ENCODE results near the gene ERCC6L2.

The ERCC6L2 gene

GRCh38 chr9:95910770-95911340 lies 35.4 kb downstream of the ERCC6L2 start:
- Histone ChIP-seq H2AFZ (ENCODE audit: low read length) (no peak overlapping the region), H3K9me3 (ENCODE audit: low read length) (no peaks in the 10 kb centered on the region), H3K4me3 (ENCODE audit: low read depth, low read length, poor library complexity, severe bottlenecking) (no peak overlapping the region), H3K4me1 (ENCODE audit: insufficient read depth, low read length, severe bottlenecking) (no peaks in the 10 kb centered on the region), H3K79me2 (ENCODE audit: insufficient read depth, low read length) (no peaks in the 10 kb centered on the region), H3K27me3 (ENCODE audit: insufficient read depth, low read length) (no peaks in the 10 kb centered on the region), H3K4me2 (ENCODE audit: low read length) (no peak overlapping the region), H3K36me3 (ENCODE audit: insufficient read depth, low read length) (peaks cover 12% of the 10 kb centered on the region), H3F3A (ENCODE audit: insufficient read depth, low read length) (no peaks in the 10 kb centered on the region), H3K9ac (ENCODE audit: low read length) (no peak overlapping the region), H3K27ac (ENCODE audit: low read depth, low read length, poor library complexity, severe bottlenecking) (no peak overlapping the region), H4K20me1 (ENCODE audit: insufficient read depth, low read length) (no peaks in the 10 kb centered on the region), H3K9me2 (ENCODE audit: low read depth, low read length) (no peaks in the 10 kb centered on the region)
- no peak for TF ChIP-seq EZH2 (IDR thresholded peaks at IDR 0.05; ENCODE audit: borderline replicate concordance, low read length)
- TF ChIP-seq, protein P1, sequence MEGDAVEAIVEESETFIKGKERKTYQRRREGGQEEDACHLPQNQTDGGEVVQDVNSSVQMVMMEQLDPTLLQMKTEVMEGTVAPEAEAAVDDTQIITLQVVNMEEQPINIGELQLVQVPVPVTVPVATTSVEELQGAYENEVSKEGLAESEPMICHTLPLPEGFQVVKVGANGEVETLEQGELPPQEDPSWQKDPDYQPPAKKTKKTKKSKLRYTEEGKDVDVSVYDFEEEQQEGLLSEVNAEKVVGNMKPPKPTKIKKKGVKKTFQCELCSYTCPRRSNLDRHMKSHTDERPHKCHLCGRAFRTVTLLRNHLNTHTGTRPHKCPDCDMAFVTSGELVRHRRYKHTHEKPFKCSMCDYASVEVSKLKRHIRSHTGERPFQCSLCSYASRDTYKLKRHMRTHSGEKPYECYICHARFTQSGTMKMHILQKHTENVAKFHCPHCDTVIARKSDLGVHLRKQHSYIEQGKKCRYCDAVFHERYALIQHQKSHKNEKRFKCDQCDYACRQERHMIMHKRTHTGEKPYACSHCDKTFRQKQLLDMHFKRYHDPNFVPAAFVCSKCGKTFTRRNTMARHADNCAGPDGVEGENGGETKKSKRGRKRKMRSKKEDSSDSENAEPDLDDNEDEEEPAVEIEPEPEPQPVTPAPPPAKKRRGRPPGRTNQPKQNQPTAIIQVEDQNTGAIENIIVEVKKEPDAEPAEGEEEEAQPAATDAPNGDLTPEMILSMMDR (IDR thresholded peaks at IDR 0.05; ENCODE audit: low read length), result no peak

DNA sequence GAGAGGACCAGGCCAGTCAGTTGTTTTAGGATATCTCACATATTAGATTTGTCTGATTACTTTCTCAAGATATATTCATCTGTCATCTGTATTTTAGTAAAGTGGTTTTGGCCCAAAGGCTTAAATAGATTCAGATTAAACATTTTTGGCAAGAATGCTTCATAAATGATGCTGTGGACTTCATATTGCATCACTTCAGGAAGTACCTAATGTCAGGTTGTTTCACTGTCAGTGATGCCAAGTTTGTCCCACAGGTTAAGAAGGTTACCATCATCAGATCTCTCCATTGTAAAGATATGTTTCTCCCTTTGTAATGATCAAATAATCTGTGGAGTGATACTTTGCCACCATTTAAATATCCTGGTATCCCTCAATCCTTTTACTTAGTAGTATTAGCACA lies 37.3 kb downstream of the ERCC6L2 start:
- no peaks in the 10 kb centered on the region for H3F3A ChIP-seq (ENCODE audit: insufficient read depth, low read length)
- no peaks in the 10 kb centered on the region for H3K4me1 ChIP-seq (ENCODE audit: insufficient read depth, low read length, severe bottlenecking)
- no peak overlapping the region for H3K4me2 ChIP-seq (ENCODE audit: low read length)
- no peaks in the 10 kb centered on the region for H3K27me3 ChIP-seq (ENCODE audit: insufficient read depth, low read length)
- peaks cover 25% of the 10 kb centered on the region for H3K36me3 ChIP-seq (ENCODE audit: insufficient read depth, low read length)
- no peaks in the 10 kb centered on the region for H3K79me2 ChIP-seq (ENCODE audit: insufficient read depth, low read length)
- no peak overlapping the region for H2AFZ ChIP-seq (ENCODE audit: low read length)
- H3K9me3 ChIP-seq (ENCODE audit: low read length), result no peaks in the 10 kb centered on the region
- no peaks in the 10 kb centered on the region for H4K20me1 ChIP-seq (ENCODE audit: insufficient read depth, low read length)
- H3K9ac ChIP-seq (ENCODE audit: low read length), result no peak overlapping the region
- TF ChIP-seq, protein P1 (IDR thresholded peaks at IDR 0.05; ENCODE audit: low read length), result no peak
- TF ChIP-seq EZH2 (IDR thresholded peaks at IDR 0.05; ENCODE audit: borderline replicate concordance, low read length), result no peak
- no peak overlapping the region for H3K4me3 ChIP-seq (ENCODE audit: low read depth, low read length, poor library complexity, severe bottlenecking)
- H3K27ac ChIP-seq (ENCODE audit: low read depth, low read length, poor library complexity, severe bottlenecking), result no peak overlapping the region
- H3K9me2 ChIP-seq (ENCODE audit: low read depth, low read length), result no peaks in the 10 kb centered on the region

DNA sequence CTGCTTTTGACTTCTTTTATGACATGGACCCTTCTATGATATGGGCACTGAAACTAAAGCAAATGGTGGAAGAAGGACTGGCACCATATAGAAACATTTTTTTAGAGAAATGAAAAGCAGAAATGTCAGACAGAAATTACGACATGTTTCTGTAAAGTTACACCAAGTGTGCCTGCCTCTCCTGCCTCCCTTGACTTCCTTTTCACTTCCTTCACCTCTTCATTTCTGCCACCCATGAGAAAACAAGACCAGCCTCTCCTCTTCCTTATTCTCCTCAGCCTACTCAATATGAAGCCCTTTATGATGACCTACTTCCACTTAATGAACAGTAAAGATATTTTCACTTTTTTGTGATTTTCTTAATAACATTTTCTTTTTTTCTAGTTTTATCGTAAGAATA lies 44.5 kb downstream of the ERCC6L2 start:
- Histone ChIP-seq H3F3A (ENCODE audit: insufficient read depth, low read length) (no peaks in the 10 kb centered on the region), H3K27me3 (ENCODE audit: insufficient read depth, low read length) (no peaks in the 10 kb centered on the region), H4K20me1 (ENCODE audit: insufficient read depth, low read length) (no peaks in the 10 kb centered on the region), H3K9me3 (ENCODE audit: low read length) (no peaks in the 10 kb centered on the region), H3K4me3 (ENCODE audit: low read depth, low read length, poor library complexity, severe bottlenecking) (no peak overlapping the region), H3K36me3 (ENCODE audit: insufficient read depth, low read length) (peaks cover 42% of the 10 kb centered on the region), H3K4me2 (ENCODE audit: low read length) (no peak overlapping the region), H3K9me2 (ENCODE audit: low read depth, low read length) (no peaks in the 10 kb centered on the region), H3K27ac (ENCODE audit: low read depth, low read length, poor library complexity, severe bottlenecking) (no peak overlapping the region), H3K9ac (ENCODE audit: low read length) (no peak overlapping the region), H3K79me2 (ENCODE audit: insufficient read depth, low read length) (no peaks in the 10 kb centered on the region), H3K4me1 (ENCODE audit: insufficient read depth, low read length, severe bottlenecking) (no peaks in the 10 kb centered on the region), H2AFZ (ENCODE audit: low read length) (no peak overlapping the region)
- TF ChIP-seq, protein P1 (IDR thresholded peaks at IDR 0.05; ENCODE audit: low read length), result no peak
- TF ChIP-seq EZH2 (IDR thresholded peaks at IDR 0.05; ENCODE audit: borderline replicate concordance, low read length), result no peak

All from OCI-LY1 (cell line).